K562 (cell line): ENCODE data around the gene AGPAT4. TPM values are rescaled to one million over a fixed set of nuclear protein-coding genes. Genes with fewer than 3 reads are reported as not detected.
A peak's percentile ranks its signal among the peaks of the same experiment; 100 is the strongest.

Experiments used
- ATF6 ChIP-seq: sonication (generic); formaldehyde crosslinking; IDR thresholded peaks from 2 replicates; pipeline ENCODE4 v1.4.0; 2020; ENCODE audit warnings: mild to moderate bottlenecking, missing genetic modification reagents
- CHD1 ChIP-seq: fragments of 200-600 bp; sonication (generic); IDR thresholded peaks from one replicate; pipeline ENCODE4 v1.6.1; 2012; ENCODE audit warnings: mild to moderate bottlenecking, moderate library complexity, low read length, inconsistent platforms
- DLX4 ChIP-seq: fragments of 250-450 bp; sonication (Bioruptor Pico); IDR thresholded peaks from 2 replicates; pipeline ENCODE4 v1.6.1; 2021; ENCODE audit warnings: mild to moderate bottlenecking
- HDGF ChIP-seq: fragments of 450-650 bp; IDR thresholded peaks from 2 replicates; pipeline ENCODE4 v1.6.1; 2016
- HINFP ChIP-seq: fragments of 450-650 bp; conservative IDR thresholded peaks from 2 replicates; pipeline ENCODE4 v1.6.1; 2016; ENCODE audit warnings: missing genetic modification characterization, low read depth, mild to moderate bottlenecking, control low read depth, missing compliant biosample characterization
- LEF1 ChIP-seq: fragments of 450-650 bp; IDR thresholded peaks from 2 replicates; pipeline ENCODE4 v1.6.1; 2016; ENCODE audit warnings: mild to moderate bottlenecking
- MAFK ChIP-seq: IDR thresholded peaks from 2 replicates; pipeline ENCODE4 v1.6.1; 2011; ENCODE audit warnings: low read length, improper control_type of control experiment
- MIER1 ChIP-seq: fragments of 450-650 bp; IDR thresholded peaks from 2 replicates; pipeline ENCODE4 v1.6.1; 2016; ENCODE audit warnings: antibody characterized with exemption, mild to moderate bottlenecking, low read depth
- NELFE ChIP-seq: IDR thresholded peaks from 2 replicates; pipeline ENCODE4 v1.6.1; 2011; ENCODE audit warnings: mild to moderate bottlenecking; ENCODE audit not compliant: insufficient read depth, insufficient read length
- NR2C2 ChIP-seq, 2 experiments: fragments of 200-800 bp in 1 of 2; sonication (Bioruptor generic) in 1 of 2; sonication (generic) in 1 of 2; formaldehyde crosslinking in 1 of 2; IDR thresholded peaks; 2 replicates each; pipeline versions ENCODE4 v1.6.1 to v1.8.0; 2016 to 2022; ENCODE audit warnings: mild to moderate bottlenecking in 1 of 2, missing compliant biosample characterization in 1 of 2, missing genetic modification characterization in 1 of 2, missing genetic modification reagents in 1 of 2
- RBBP5 ChIP-seq: fragments of 200-600 bp; sonication (generic); IDR thresholded peaks from 2 replicates; pipeline ENCODE4 v1.6.1; 2012; ENCODE audit warnings: borderline replicate concordance, mild to moderate bottlenecking, low read length, control low read depth, inconsistent platforms; ENCODE audit not compliant: insufficient read depth, poor library complexity, severe bottlenecking
- SREBF1 ChIP-seq: fragments of 150-350 bp; IDR thresholded peaks from 2 replicates; pipeline ENCODE4 v1.6.1; 2014; ENCODE audit warnings: antibody characterized with exemption, low read depth, low read length, borderline replicate concordance
- SRSF1 ChIP-seq: fragments of 200-400 bp; formaldehyde crosslinking; IDR thresholded peaks from 2 replicates; pipeline ENCODE4 v1.6.1; 2017; ENCODE audit warnings: mild to moderate bottlenecking, low read depth, low read length, moderate library complexity
- STAG1 ChIP-seq: sonication (generic); formaldehyde crosslinking; IDR thresholded peaks from 2 replicates; pipeline ENCODE4 v1.5.0; 2020; ENCODE audit warnings: missing genetic modification reagents, borderline replicate concordance
- UBTF ChIP-seq, 2 experiments: IDR thresholded peaks; 2 replicates each; pipeline ENCODE4 v1.6.1; 2012; ENCODE audit warnings: improper control_type of control experiment in 2 of 2, low read depth in 2 of 2, low read length in 2 of 2, borderline replicate concordance in 1 of 2
- ZNF253 ChIP-seq: fragments of 250-450 bp; sonication (Bioruptor Pico); conservative IDR thresholded peaks from 2 replicates; pipeline ENCODE4 v1.6.1; 2021; ENCODE audit warnings: mild to moderate bottlenecking
- ZNF75A ChIP-seq: fragments of 450-650 bp; formaldehyde crosslinking; IDR thresholded peaks from 2 replicates; pipeline ENCODE4 v1.4.0; 2020; ENCODE audit warnings: mild to moderate bottlenecking
- polyA plus RNA-seq, 8 experiments: library from polyadenylated mRNA; depleted of rRNA in 4 of 8; stranded (reverse) in 5 of 8; unstranded in 3 of 8; fragments of >200 nt; fragmentation: Nextera tagmentation in 2 of 8; fragmentation: Illumina TruSeq in 1 of 8; extraction: Ambion mirVana in 2 of 8; extraction: Trizol in 1 of 8; gene quantifications; 2 replicates each; pipeline versions ENCODE4 v1.2.1 to v1.2.3, GENCODE V29; 2011 to 2014; ENCODE audit warnings: inconsistent platforms in 1 of 8, missing spikeins in 1 of 8
- total RNA-seq, 7 experiments: library from RNA; depleted of rRNA in 6 of 7; stranded (reverse); fragments of >200 nt in 6 of 7; fragmentation: Illumina TruSeq in 2 of 7; extraction: Trizol in 2 of 7; gene quantifications; 2 replicates each; pipeline versions ENCODE4 v1.2.1 to v1.2.3, GENCODE V29; 2011 to 2021; ENCODE audit warnings: low replicate concordance in 1 of 7

Gene AGPAT4
- total and polyA plus RNA-seq, 9 of the 15 experiments (the other 6 are each of a cell fraction or from before 2014, with no cell fraction given) = 2.2 to 15.0 (median 5.7) TPM

- TF ChIP-seq ATF6 (CRISPR knock-in tag) (no peak), NR2C2 (CRISPR knock-in tag; IDR thresholded peaks at IDR 0.05) (no peak), NR2C2 (tag; IDR thresholded peaks at IDR 0.05) (no peak), HDGF (0 out of 2 replicates have a peak, but pooled peaks have one; percentile 53), NELFE (no peak), RBBP5 (peak; percentile 60), ZNF253 (CRISPR knock-in tag) (no peak), MAFK (no peak), CHD1 (no peak), HINFP (tag) (no peak), ZNF75A (CRISPR knock-in tag) (0 out of 2 replicates have a peak, but pooled peaks have one; percentile 43), MIER1 (0 out of 2 replicates have a peak, but pooled peaks have one; percentile 55), LEF1 (no peak), SRSF1 (no peak), DLX4 (CRISPR knock-in tag) (no peak), STAG1 (CRISPR knock-in tag) (no peak), SREBF1 (no peak), UBTF (IDR thresholded peaks at IDR 0.05; ENCODE audit: borderline replicate concordance in 1 of 2, low read depth in 2 of 2, low read length in 2 of 2) (0 out of 4 replicates have a peak, but pooled peaks of 1 of the 2 experiments have one; percentile 40)
These were observed 44.8 kb downstream of the AGPAT4 start (continued) for GRCh38 chr6:161228921-161229591.
